Glutamatergic neuron (in vitro differentiated cells): Measurements from ENCODE around the gene AMMECR1. TPM values are rescaled to one million over a fixed set of nuclear protein-coding genes. Genes with fewer than 3 reads are reported as not detected.
"Not testable (repeated sequence)": the region's sequence is repeated elsewhere in the genome, so short reads cannot be mapped to it uniquely, and the experiment has no call there.

ENCODE experiments used
- DNase-seq: peaks from one replicate; pipeline ENCODE4 v3.0.0; 2022
- H3K27ac Mint-ChIP-seq: one replicate; pipeline ENCODE4 v1.8.0; 2020; ENCODE audit warnings: mild to moderate bottlenecking, mixed read lengths, inconsistent platforms; ENCODE audit not compliant: unreplicated experiment
- H3K27me3 Mint-ChIP-seq: one replicate; pipeline ENCODE4 v1.8.0; 2020; ENCODE audit warnings: mild to moderate bottlenecking, moderate library complexity, mixed read lengths, inconsistent platforms; ENCODE audit not compliant: unreplicated experiment
- H3K36me3 Mint-ChIP-seq: one replicate; pipeline ENCODE4 v1.8.0; 2020; ENCODE audit warnings: mild to moderate bottlenecking, mixed read lengths, inconsistent platforms; ENCODE audit not compliant: unreplicated experiment
- H3K4me1 Mint-ChIP-seq: one replicate; pipeline ENCODE4 v1.8.0; 2020; ENCODE audit warnings: mild to moderate bottlenecking, low read depth, mixed read lengths, inconsistent platforms; ENCODE audit not compliant: unreplicated experiment
- H3K4me3 Mint-ChIP-seq: one replicate; pipeline ENCODE4 v1.8.0; 2020; ENCODE audit warnings: mild to moderate bottlenecking, mixed read lengths, inconsistent platforms; ENCODE audit not compliant: unreplicated experiment
- H3K9me3 Mint-ChIP-seq: one replicate; pipeline ENCODE4 v1.8.0; 2020; ENCODE audit warnings: mild to moderate bottlenecking, moderate library complexity, mixed read lengths, inconsistent platforms; ENCODE audit not compliant: unreplicated experiment
- CTCF ChIP-seq: fragments of 200-600 bp; sonication (generic); IDR thresholded peaks from one replicate; pipeline ENCODE4 v1.5.0; 2021; ENCODE audit not compliant: partially characterized antibody, unreplicated experiment
- total RNA-seq: library from RNA; stranded (reverse); fragmentation: NEBNext Ultra II Directional; extraction: Animal tissue kit (Norgen Biotek cat#: 25700); gene quantifications from one replicate; pipeline ENCODE4 v1.2.1, GENCODE V29; 2021; ENCODE audit not compliant: unreplicated experiment

Gene AMMECR1
- total RNA-seq, 1 donor from 2014 or later = 2.3 TPM

- no peaks in the 10 kb centered on the region for H3K9me3 Mint-ChIP-seq
- DNase-seq = no peak
- H3K4me1 Mint-ChIP-seq = peaks cover 1% of the 10 kb centered on the region
- H3K36me3 Mint-ChIP-seq = no peaks in the 10 kb centered on the region
- H3K4me3 Mint-ChIP-seq = no peak overlapping the region
- no peak overlapping the region for H3K27ac Mint-ChIP-seq
- no peak for TF ChIP-seq CTCF
- no peaks in the 10 kb centered on the region for H3K27me3 Mint-ChIP-seq
Measured at GRCh38 chrX:110155759-110156158, 162.1 kb downstream of the AMMECR1 start.

- H3K27me3 Mint-ChIP-seq, H3K4me3 Mint-ChIP-seq, H3K9me3 Mint-ChIP-seq, H3K4me1 Mint-ChIP-seq, H3K36me3 Mint-ChIP-seq, DNase-seq, H3K27ac Mint-ChIP-seq: not testable (repeated sequence)
Measured at GRCh38 chrX:110154328-110154727, 163.6 kb downstream of the AMMECR1 start.

GRCh38 chrX:110153896-110154295 lies 164.0 kb downstream of the AMMECR1 start:
- DNase-seq = no peak
- H3K36me3 Mint-ChIP-seq = no peaks in the 10 kb centered on the region
- no peaks in the 10 kb centered on the region for H3K27me3 Mint-ChIP-seq
- no peak overlapping the region for H3K4me3 Mint-ChIP-seq
- no peaks in the 10 kb centered on the region for H3K9me3 Mint-ChIP-seq
- no peak for TF ChIP-seq CTCF
- H3K4me1 Mint-ChIP-seq = no peaks in the 10 kb centered on the region
- H3K27ac Mint-ChIP-seq = no peak overlapping the region

GRCh38 chrX:110153244-110153643 lies 164.6 kb downstream of the AMMECR1 start:
- H3K9me3 Mint-ChIP-seq = no peaks in the 10 kb centered on the region
- no peak for TF ChIP-seq CTCF
- no peaks in the 10 kb centered on the region for H3K36me3 Mint-ChIP-seq
- H3K4me3 Mint-ChIP-seq = no peak overlapping the region
- H3K4me1 Mint-ChIP-seq = no peaks in the 10 kb centered on the region
- H3K27ac Mint-ChIP-seq = no peak overlapping the region
- H3K27me3 Mint-ChIP-seq = no peaks in the 10 kb centered on the region
- no peak for DNase-seq

- no peaks in the 10 kb centered on the region for H3K4me1 Mint-ChIP-seq
- peak; percentile 41 for TF ChIP-seq CTCF
- no peak overlapping the region for H3K27ac Mint-ChIP-seq
- H3K4me3 Mint-ChIP-seq = no peak overlapping the region
- no peaks in the 10 kb centered on the region for H3K27me3 Mint-ChIP-seq
- H3K9me3 Mint-ChIP-seq = no peaks in the 10 kb centered on the region
- H3K36me3 Mint-ChIP-seq = no peaks in the 10 kb centered on the region
- no peak for DNase-seq
Measured at GRCh38 chrX:110146521-110146920, 171.4 kb downstream of the AMMECR1 start.

- no peak overlapping the region for H3K27ac Mint-ChIP-seq
- no peaks in the 10 kb centered on the region for H3K9me3 Mint-ChIP-seq
- no peaks in the 10 kb centered on the region for H3K27me3 Mint-ChIP-seq
- H3K4me1 Mint-ChIP-seq = no peaks in the 10 kb centered on the region
- no peak overlapping the region for H3K4me3 Mint-ChIP-seq
- peak; percentile 36 for TF ChIP-seq CTCF
- DNase-seq = peak; percentile 20
- H3K36me3 Mint-ChIP-seq = no peaks in the 10 kb centered on the region
Measured at GRCh38 chrX:110145854-110146253, 172.0 kb downstream of the AMMECR1 start.
